GM12865 (cell line): ENCODE data around the gene MCRIP1.

ENCODE experiments used
- DNase-seq: peaks from one replicate; pipeline ENCODE4 v3.0.0; 2010; ENCODE audit warnings: low read depth
- H3K4me3 ChIP-seq: 2 replicates; pipeline ENCODE4 v1.5.1; 2011; ENCODE audit warnings: mild to moderate bottlenecking, low read depth, low read length, control low read depth
- CTCF ChIP-seq: IDR thresholded peaks from 2 replicates; pipeline ENCODE4 v1.5.1; 2011; ENCODE audit warnings: low read length, control low read depth, low read depth, inconsistent platforms; ENCODE audit not compliant: insufficient read depth; ENCODE audit errors: missing control alignments

Gene MCRIP1

GRCh38 chr17:81839301-81839700 lies 6.2 kb upstream of the MCRIP1 start:
- no peak overlapping the region for H3K4me3 ChIP-seq
- TF ChIP-seq CTCF, result no peak
- DNase-seq, result no peak

- no peak for DNase-seq
- no peak for TF ChIP-seq CTCF
- no peak overlapping the region for H3K4me3 ChIP-seq
Measured at GRCh38 chr17:81838753-81839255, 5.7 kb upstream of the MCRIP1 start.

GRCh38 chr17:81837641-81838040 lies 4.5 kb upstream of the MCRIP1 start:
- H3K4me3 ChIP-seq, result no peak overlapping the region
- TF ChIP-seq CTCF, result no peak
- DNase-seq, result no peak

- no peak for TF ChIP-seq CTCF
- peak within 1 kb of the TSS; percentile 92 for H3K4me3 ChIP-seq
- no peak for DNase-seq
Measured at GRCh38 chr17:81834831-81835267, 1.8 kb upstream of the MCRIP1 start, which contains the start of gene PPP1R27. Gene PPP1R27, minus strand, starts transcription at chr17:81835050. Its CDS starts 97 bp downstream, at chr17:81834953.

- TF ChIP-seq CTCF, result no peak
- no peak for DNase-seq
- peak overlapping the region; percentile 92 for H3K4me3 ChIP-seq
Measured at GRCh38 chr17:81833921-81834830, 1.1 kb upstream of the MCRIP1 start.

- peak; percentile 33 for DNase-seq
- TF ChIP-seq CTCF, result no peak
Measured at GRCh38 chr17:81832608-81833159, 407 bp downstream of the MCRIP1 start.

More at GRCh38 chr17:81832608-81833159, 407 bp downstream of the MCRIP1 start:
- peak overlapping the region; percentile 64 for H3K4me3 ChIP-seq
